HG02981 (cell line): ENCODE measurements around the gene DNAJA3.

Source experiments
- ATAC-seq: cut with Tn5 transposase; IDR thresholded peaks from one replicate; pipeline ENCODE4 v1.9.1; 2021; ENCODE audit warnings: mild to moderate bottlenecking, moderate library complexity; ENCODE audit not compliant: unreplicated experiment

Gene DNAJA3

DNA sequence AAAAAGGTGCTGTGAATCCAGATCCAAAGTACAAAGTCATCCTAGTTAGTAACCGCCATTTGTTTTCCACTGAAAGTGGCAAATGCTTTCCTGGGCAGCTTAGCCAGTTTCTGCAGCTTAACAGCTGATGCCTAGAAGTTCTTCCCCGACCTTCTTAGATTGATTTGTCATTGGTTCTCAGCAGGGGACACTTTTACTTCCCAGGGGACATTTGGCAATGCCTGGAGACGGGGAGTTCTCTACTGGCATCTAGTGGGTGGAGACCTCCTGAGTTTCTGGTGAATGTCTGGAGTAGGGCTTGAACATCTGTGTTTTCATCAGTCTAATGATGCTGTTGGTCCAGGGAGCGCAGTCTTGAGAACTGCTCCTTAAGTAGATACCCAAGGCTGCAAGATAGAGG is 7.6 kb downstream of the DNAJA3 start:
- ATAC-seq = no peak

GRCh38 chr16:4433914-4434787 is 8.5 kb downstream of the DNAJA3 start:
- no peak for ATAC-seq

DNA sequence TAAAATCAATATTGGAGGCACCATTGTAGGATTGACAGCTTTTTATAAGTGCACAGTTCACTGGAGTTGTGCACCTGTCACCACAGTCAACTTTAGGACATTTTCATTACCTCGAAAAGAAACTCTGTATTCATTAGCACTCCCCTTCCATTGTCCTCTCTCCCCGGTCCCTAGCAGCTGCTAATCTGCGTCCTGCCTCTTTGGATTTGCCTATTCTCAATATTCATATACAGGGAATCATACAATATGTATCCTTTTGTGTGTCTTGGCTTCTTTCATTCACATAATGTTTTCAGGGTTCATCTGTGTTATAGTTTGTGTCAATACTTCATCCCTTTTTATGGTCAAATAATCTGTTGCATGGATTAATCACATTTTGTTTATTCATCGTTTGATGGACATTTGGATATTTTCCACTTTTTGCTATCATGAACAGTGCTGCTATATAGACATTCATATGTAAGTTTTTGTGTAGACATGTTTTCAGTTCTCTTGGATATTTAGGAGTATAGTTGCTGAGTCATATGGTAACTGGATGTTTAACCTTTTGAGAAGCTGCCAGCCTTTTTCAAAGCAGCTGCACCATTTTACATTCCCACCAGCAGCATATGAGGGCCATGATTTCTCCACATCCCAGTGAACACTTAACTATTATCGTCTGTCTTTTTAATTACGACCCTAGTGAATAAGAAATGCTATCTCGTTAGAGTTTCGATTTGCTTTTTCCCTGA is 9.8 kb downstream of the DNAJA3 start:
- no peak for ATAC-seq

GRCh38 chr16:4437366-4437765 is 11.7 kb downstream of the DNAJA3 start:
- ATAC-seq = no peak

DNA sequence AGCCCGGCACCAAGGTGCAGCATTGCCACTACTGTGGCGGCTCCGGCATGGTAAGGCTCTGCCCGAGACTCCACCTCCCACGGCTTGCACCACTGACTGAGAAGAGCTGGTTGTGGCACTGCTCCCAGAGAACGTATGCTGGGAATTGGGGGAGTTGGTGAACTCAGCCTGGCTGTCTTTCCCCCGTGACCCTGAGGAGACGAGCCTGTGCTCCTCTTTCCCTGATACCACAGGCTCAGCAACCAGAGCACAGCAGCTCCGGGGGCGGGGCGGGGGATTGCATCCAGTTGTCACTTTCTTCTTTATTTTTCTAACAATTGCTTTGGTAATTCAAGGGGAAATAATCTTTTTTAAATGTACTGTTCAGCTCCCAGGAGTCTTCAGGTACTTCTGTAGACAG is 16.7 kb downstream of the DNAJA3 start:
- ATAC-seq = no peak

DNA sequence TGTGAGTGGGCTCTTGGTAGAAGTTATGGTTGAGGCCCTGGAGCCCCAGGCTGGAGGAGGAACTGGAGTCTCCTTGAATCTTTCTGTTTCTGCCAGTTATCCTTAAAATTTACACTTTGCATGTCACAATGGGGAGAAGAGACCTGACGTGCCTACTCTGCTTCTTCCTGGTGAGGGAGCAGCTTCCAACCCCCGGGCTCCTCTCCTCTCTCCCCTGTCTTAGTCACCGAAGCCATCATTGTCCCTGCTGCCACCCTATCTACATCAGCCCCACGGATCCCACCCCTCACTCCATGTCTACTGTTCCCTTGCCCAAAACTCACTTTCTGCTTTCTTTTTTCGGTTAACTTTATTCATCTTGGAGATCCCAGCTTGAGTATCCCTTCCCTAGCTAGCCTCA is 17.6 kb downstream of the DNAJA3 start:
- ATAC-seq = no peak

DNA sequence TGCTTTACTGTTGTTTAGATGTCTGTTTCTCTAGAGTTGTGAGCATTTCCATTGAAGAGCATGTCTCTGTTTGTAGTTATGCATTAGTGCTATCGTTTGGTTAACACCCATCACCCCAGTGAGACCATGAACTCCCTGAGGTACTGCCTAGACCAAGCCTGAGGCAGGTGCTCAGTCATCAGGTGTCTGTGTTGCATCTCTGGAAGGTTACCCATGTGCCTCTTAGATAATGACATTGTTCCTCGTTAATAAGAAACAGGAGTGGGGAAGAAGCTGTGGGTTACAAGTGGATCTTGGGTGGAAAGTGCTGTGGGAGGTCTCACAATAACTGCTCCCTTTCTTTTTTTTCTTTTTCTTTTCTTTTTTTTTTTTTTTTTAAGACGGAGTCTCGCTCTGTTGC is 18.3 kb downstream of the DNAJA3 start:
- ATAC-seq = no peak

DNA sequence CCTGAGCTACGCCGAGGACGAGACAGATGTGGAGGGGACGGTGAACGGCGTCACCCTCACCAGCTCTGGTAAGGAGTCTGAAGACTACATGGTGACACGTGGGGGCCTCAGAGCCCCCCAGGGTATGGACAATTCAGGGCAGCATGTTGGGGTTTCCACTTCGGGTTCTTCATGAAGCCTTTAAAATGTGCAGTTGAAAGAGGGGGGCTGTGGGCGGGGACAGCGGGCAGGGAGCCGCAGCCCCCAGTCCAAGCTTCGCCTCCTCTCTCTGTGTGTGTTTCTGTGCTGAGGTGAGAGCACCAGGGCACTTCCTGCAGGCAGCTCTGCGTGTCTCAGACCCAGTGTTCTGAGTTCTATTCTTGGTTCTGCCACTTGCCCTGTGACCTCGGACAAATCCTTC is 24.8 kb downstream of the DNAJA3 start:
- ATAC-seq = no peak

DNA sequence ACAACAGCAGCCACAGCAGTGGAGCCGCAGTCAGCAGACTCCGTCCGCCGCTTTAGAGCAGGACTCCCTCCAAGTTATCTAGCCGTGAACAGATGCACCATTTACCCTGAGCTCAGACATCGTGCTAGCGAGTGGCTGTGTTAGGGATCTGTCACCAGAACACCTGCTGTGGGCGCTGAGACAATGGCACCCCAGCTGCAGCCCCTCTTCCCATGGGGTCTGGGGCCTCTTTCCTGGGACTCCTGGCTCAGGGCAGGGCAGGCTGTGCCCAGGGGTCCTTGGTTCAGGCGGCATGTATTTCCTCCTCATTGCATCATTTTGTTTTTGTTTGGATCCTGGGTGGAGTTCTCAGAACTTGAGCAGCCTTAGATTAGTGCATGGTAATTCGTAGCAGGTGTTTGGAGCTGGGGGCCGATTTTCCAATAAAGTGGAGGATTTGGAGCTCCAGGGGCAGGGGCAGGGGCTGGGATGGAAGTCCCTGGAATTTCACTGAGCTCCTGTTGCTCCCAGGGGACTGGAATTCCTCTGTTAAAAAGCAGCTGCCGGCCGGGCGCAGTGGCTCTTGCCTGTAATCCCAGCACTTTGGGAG is 25.4 kb downstream of the DNAJA3 start:
- no peak for ATAC-seq

DNA sequence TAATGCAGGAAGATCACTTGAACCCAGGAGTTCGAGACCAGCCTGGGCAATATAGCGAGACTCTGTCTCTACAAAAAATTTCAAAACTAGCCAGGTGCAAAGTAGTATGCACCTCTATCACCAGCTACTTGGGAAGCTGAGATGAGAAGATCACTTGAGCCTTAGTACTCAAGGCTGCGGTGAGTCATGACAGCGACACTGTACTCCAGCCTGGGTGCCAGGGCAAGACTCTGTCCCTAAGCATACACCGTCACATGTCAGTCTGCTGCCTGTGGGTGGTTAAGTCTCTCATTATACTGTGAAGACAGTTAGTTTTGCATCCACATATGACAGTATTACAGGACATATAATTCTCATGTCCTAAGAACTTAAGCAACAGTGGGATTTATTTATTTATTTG is 27.0 kb downstream of the DNAJA3 start:
- no peak for ATAC-seq

DNA sequence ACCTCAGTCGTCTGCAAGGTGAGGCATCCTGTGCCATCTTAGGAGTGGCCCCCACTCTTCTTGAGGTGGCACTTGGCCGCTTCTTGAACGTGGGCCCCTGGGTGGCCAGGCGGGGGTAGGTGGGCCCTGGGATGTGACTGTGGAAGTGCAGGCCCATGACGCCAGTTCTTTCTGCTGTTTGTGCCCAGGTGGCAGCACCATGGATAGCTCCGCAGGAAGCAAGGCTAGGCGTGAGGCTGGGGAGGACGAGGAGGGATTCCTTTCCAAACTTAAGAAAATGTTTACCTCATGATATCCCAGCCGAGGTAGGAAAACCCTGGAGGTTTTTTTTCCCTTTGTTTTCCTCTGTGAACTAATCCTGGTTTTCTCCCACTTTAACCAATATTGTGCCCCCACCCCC is 29.0 kb downstream of the DNAJA3 start:
- no peak for ATAC-seq

DNA sequence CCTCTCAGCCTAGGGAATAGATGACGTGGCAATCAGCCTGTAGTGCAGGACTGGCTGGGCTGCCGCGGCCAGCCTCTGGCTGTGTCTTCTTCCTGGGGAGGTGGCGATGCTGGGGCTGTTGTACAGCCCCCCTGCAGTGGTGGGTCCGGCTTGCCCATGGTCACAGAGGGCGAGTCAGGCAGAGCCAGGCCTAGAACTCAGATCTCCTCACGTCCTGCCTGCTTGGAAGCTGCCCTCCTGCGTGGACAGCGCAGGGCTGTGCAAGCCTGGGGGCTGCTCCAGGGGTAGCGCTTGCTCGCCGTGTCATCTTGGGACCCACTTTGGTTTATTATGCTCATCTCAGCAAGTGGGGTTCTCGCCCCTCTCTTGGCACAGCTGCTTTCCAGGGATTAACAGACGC is 29.4 kb downstream of the DNAJA3 start:
- ATAC-seq = no peak

- ATAC-seq = no peak
Measured at GRCh38 chr16:4455951-4456350, 30.3 kb downstream of the DNAJA3 start.

DNA sequence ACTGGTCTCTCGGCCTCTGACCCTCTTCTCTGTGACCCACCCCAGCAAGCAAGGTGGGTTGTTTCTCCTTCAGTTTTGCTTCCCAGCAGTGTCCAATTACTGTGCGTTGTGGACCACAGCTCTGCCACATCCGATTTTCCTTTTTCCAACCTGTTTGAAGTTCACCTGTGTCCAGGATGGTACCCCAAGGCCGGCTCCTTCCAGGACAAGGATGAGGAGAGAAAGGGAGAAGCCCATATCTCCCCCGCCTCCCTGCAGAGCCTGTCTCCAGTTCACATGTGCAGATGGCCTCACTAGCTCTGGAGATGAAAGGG is 35.2 kb downstream of the DNAJA3 start:
- ATAC-seq = no peak

DNA sequence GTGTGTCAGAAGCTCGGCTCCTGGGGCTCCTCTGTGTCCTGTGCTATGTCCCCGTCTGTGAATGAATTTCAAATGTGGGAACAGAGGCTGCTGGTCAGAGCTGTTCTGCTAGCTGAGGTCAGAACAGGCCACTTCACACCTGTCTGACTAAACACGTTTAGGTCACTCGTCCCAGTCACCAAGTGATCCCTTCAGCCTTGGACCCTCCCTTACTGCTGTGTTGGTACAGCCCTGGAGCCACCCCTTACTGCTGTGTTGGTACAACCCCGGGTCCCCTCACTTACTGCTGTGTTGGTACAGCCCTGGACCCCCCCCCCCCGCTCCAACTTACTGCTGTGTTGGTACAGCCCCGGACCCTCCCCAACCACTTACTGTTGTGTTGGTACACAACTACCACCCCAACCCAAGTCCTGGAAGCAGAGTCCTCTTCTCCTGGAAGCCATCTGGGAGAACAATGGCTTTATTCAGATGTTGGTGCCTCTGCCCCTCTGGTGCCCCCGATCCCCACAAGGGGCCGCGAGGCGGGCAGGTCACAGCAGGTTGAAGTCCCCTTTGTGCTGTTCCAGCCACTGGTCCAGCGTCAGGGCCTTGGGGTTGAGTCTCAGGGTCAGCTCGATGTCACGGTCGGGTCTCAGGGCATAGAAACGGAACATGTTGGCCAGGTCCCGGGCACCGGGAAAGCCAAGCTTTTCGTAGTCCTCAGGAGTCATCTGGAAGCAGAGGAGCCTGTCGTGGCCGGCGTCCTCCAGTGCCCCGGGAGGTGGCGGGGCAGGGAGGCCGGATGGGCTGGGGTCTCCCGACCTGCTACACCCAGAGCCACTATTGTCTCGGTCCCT is 35.8 kb downstream of the DNAJA3 start:
- ATAC-seq = no peak

GRCh38 chr16:4463522-4464163 is 38.0 kb downstream of the DNAJA3 start:
- ATAC-seq = no peak

- no peak for ATAC-seq
Measured at GRCh38 chr16:4465977-4466779, 40.5 kb downstream of the DNAJA3 start.

DNA sequence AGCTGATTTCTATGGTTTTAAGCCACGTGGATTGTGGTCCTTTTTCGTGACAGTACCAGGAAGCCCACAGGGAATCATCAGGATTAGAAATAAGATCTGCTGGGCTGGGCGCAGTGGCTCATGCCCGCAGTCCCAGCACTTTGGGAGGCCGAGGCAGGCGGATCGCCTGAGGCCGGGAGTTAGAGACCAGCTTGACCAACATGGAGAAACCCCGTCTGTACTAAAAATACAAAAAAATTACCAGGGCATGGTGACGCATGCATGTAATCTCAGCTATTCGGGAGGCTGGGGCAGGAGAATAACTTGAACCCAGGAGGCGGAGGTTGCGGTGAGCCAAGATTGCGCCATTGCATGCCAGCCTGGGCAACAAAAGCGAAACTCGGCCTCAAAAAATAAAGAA is 42.2 kb downstream of the DNAJA3 start:
- ATAC-seq = no peak

DNA sequence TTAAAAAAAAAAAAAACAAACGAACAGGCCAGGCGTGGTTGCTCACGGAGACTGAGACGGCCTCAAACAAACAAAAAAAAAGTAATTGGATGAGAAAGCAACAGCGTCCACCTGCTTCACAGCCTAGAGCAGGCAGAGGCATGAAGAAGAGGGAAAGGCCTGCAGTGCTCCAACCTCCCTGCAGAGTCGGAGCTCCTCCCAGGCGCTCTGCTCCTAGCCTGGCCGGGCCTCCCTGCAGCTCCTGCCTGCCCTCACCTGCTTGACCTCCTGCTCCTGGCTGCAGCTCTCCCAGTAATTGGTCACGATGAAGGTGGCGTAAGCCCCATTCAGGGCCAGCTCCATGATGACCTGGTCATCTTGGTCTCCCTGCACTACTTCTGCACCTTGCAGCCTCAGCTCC is 43.3 kb downstream of the DNAJA3 start:
- ATAC-seq = no peak

- no peak for ATAC-seq
Measured at GRCh38 chr16:4471869-4472268, 46.2 kb downstream of the DNAJA3 start.
